ENCODE data around the gene EIF2S3. TPM values are rescaled to one million over a fixed set of nuclear protein-coding genes. Genes with fewer than 3 reads are reported as not detected.

EIF2S3 gene
- total and polyA plus RNA-seq, 2 of the 8 experiments (the other 6 are each of a cell fraction or from before 2014, with no cell fraction given): 65.5 to 259 TPM

DNA sequence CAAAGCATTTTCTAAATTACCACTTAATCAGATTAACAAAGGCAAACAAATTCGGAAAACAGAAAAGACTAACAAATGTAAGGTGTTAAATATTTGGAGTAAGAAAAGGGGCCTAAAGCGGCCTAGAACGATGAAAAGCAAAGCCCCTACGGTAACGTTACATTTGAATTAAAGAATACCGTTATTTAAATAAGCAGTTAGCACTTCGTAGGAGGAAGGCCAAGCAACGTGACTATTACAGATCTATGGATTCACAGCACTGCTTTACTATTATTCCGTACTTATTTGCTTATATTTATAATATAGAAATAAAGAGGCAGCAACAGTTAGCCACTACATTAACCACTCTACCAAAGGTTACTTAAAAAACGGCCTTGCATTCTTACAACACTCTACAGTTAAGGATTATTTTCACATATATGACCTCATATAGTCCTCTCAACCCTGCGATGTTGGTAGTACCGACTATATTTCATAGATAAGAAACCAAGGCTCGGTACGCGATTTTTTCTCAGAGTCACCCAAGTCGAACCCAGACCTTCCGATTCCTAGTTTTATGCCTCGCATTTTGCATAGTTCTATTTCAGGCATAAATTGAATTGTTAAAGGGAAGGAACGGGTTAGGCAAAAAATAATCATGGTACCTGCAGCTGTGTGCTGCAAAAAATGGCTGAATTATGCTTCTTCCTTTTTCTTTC is 30.6 kb upstream of the EIF2S3 start:
- no peak overlapping the region for H3K18ac ChIP-seq (ENCODE audit: extremely low read depth, low read length)
- H3K56ac ChIP-seq (replicated peaks; ENCODE audit: insufficient read length, low read depth, low read length): no peak overlapping the region
- H2AFZ ChIP-seq (ENCODE audit: low read length): no peak overlapping the region
- FAIRE-seq (peak; percentile 24), DNase-seq (ENCODE audit: low read depth in 1 of 2, low spot score in 2 of 2) (no peak)
- no peak overlapping the region for H2AK5ac ChIP-seq (ENCODE audit: low read depth, low read length)
- H4K8ac ChIP-seq (ENCODE audit: extremely low read depth, insufficient read depth, low read length): no peak overlapping the region
- H2BK120ac ChIP-seq (replicated peaks; ENCODE audit: low read depth, low read length): no peak overlapping the region
- H3K4ac ChIP-seq (replicated peaks; ENCODE audit: insufficient read length, low read depth, low read length): no peak overlapping the region
- no peak overlapping the region for H2BK12ac ChIP-seq (ENCODE audit: low read depth, low read length)
- H3K4me2 ChIP-seq (ENCODE audit: insufficient read depth in 1 of 2, low read depth in 2 of 2, low read length in 2 of 2): peak overlapping the region; percentile 44 to 62
- H4K20me1 ChIP-seq (replicated peaks in 1 of 2; ENCODE audit: control insufficient read depth in 1 of 2, insufficient read depth in 2 of 2, low read length in 2 of 2): no peaks in the 10 kb centered on the region
- H3K14ac ChIP-seq (ENCODE audit: insufficient read length): no peak overlapping the region
- H2BK5ac ChIP-seq (ENCODE audit: low read depth, low read length): no peak overlapping the region
- no peak overlapping the region for H3K27ac ChIP-seq (ENCODE audit: low read depth, low read length)
- ChIA-PET POLR2A (ENCODE audit: partially characterized antibody) (interaction anchor here (0.6 to 4.6 kb wide), 4 partner anchors 9 to 80 kb away, joined by 3 to 37 read pairs (median 4); partner anchors contain the start of gene EIF2S3), CTCF (ENCODE audit: partially characterized antibody) (no interaction called here)
- H4K91ac ChIP-seq (replicated peaks; ENCODE audit: insufficient read length, low read length): no peak overlapping the region
- peaks cover 0 to 7% (median 0%) of the 10 kb centered on the region in 4 experiments; a peak in 1 of 7 replicates for H3K4me1 ChIP-seq (replicated peaks in 1 of 4; ENCODE audit: control insufficient read depth in 3 of 4, insufficient read depth in 4 of 4, low read length in 3 of 4)
- H3K9ac ChIP-seq (replicated peaks in 1 of 4; ENCODE audit: extremely low read depth in 1 of 4, low read depth in 3 of 4, low read length in 3 of 4): peak overlapping the region in 3 of 4 experiments; percentile 30 to 74 (median 61); a peak in 4 of 7 replicates
- no peak overlapping the region for H3K23ac ChIP-seq (ENCODE audit: insufficient read length)
- no peak overlapping the region for H4K5ac ChIP-seq (ENCODE audit: insufficient read length, low read depth, low read length)
- WGBS, 2 experiments (ENCODE audit: extremely low coverage in 1 of 2, insufficient coverage in 1 of 2, insufficient read length in 1 of 2, insufficient replicate concordance in 2 of 2, low coverage in 1 of 2, low lambda C conversion rate in 2 of 2, missing lambda C conversion rate in 1 of 2): 2% methylated on average over 19 of the region's 19 CpGs; no CpG with 5 or more reads in 1 of the 2 experiments
- no peaks in the 10 kb centered on the region for H3K9me3 ChIP-seq (ENCODE audit: insufficient read depth in 2 of 2, low read depth in 1 of 2, low read length in 1 of 2)
- peaks cover 0 to 47% of the 10 kb centered on the region in 2 experiments; a peak in 2 of 4 replicates for H3K79me2 ChIP-seq (ENCODE audit: control insufficient read depth in 1 of 2, insufficient read depth in 2 of 2, low read length in 2 of 2)
- no peaks in the 10 kb centered on the region for H3K36me3 ChIP-seq (ENCODE audit: control insufficient read depth in 2 of 4, insufficient read depth in 4 of 4, low read length in 3 of 4)
- H3K4me3 ChIP-seq (ENCODE audit: extremely low read depth in 1 of 4, insufficient read depth in 2 of 4, low read depth in 3 of 4, low read length in 4 of 4): peak overlapping the region; percentile 65 to 97 (median 77)
- H3K23me2 ChIP-seq (ENCODE audit: low read depth, low read length): 0 out of 2 replicates have a peak, but pooled peaks cover 3% of the 10 kb centered on the region
- no peaks in the 10 kb centered on the region for H3K79me1 ChIP-seq (ENCODE audit: low read depth, low read length)
- H3K27me3 ChIP-seq (replicated peaks in 1 of 4; ENCODE audit: control insufficient read depth in 3 of 4, extremely low read depth in 1 of 4, insufficient read depth in 3 of 4, low read length in 3 of 4): no peaks in the 10 kb centered on the region
- H2BK20ac ChIP-seq (ENCODE audit: low read length): no peak overlapping the region
- H2BK15ac ChIP-seq (ENCODE audit: low read length): no peak overlapping the region
- TF ChIP-seq SIRT6 (IDR thresholded peaks at IDR 0.05; ENCODE audit: low read length): no peak

Measured in H1 (cell line).